ENCODE data around the gene EFL1. TPM values are rescaled to one million over a fixed set of nuclear protein-coding genes. Genes with fewer than 3 reads are reported as not detected.

The EFL1 gene
- total and polyA plus RNA-seq, 10 of the 15 experiments (the other 5 are each of a cell fraction or from before 2014, with no cell fraction given) = 6.2 to 42.3 (median 24.7) TPM

GRCh38 chr15:82117296-82117695, 145.2 kb downstream of the EFL1 start:
- ChIA-PET RAD21 (ENCODE audit: unreplicated experiment) (no interaction called here), CTCF (no interaction called here), POLR2A (no interaction called here), SMC1A (ENCODE audit: uncharacterized antibody, unreplicated experiment) (no interaction called here)
- TF ChIP-seq KDM1A (IDR thresholded peaks at IDR 0.05; ENCODE audit: borderline replicate concordance) (no peak), ZNF384 (IDR thresholded peaks at IDR 0.05; ENCODE audit: borderline replicate concordance, low read depth, low read length) (no peak), TARDBP (IDR thresholded peaks at IDR 0.05; ENCODE audit: borderline replicate concordance) (no peak), ATF7 (IDR thresholded peaks at IDR 0.05; ENCODE audit: low read depth) (no peak), SMARCA5 (IDR thresholded peaks at IDR 0.05) (no peak), WRNIP1 (IDR thresholded peaks at IDR 0.05; ENCODE audit: borderline replicate concordance, low read depth, low read length) (no peak), E2F4 (IDR thresholded peaks at IDR 0.05; ENCODE audit: low read depth, low read length) (no peak), ZNF217 (IDR thresholded peaks at IDR 0.05) (no peak), FOS (IDR thresholded peaks at IDR 0.05; ENCODE audit: borderline replicate concordance, extremely low read depth, insufficient read length) (no peak), CUX1 (IDR thresholded peaks at IDR 0.05; ENCODE audit: insufficient replicate concordance, low read depth, low read length) (no peak), CREM (IDR thresholded peaks at IDR 0.05; ENCODE audit: low read depth) (no peak), STAT1 (conservative IDR thresholded peaks at IDR 0.05) (no peak), MYB (IDR thresholded peaks at IDR 0.05; ENCODE audit: borderline replicate concordance, low read depth, low read length) (no peak), IKZF1 (conservative IDR thresholded peaks at IDR 0.05) (no peak)
- TF ChIP-seq, protein P1, sequence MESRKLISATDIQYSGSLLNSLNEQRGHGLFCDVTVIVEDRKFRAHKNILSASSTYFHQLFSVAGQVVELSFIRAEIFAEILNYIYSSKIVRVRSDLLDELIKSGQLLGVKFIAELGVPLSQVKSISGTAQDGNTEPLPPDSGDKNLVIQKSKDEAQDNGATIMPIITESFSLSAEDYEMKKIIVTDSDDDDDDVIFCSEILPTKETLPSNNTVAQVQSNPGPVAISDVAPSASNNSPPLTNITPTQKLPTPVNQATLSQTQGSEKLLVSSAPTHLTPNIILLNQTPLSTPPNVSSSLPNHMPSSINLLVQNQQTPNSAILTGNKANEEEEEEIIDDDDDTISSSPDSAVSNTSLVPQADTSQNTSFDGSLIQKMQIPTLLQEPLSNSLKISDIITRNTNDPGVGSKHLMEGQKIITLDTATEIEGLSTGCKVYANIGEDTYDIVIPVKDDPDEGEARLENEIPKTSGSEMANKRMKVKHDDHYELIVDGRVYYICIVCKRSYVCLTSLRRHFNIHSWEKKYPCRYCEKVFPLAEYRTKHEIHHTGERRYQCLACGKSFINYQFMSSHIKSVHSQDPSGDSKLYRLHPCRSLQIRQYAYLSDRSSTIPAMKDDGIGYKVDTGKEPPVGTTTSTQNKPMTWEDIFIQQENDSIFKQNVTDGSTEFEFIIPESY (IDR thresholded peaks at IDR 0.05) = no peak
- Histone ChIP-seq H4K20me1 (ENCODE audit: control insufficient read depth, insufficient read depth) (no peaks in the 10 kb centered on the region), H3K9ac (ENCODE audit: control insufficient read depth, insufficient read depth, low read length) (no peak overlapping the region), H3K4me1 (ENCODE audit: control insufficient read depth, insufficient read depth, low read length) (no peaks in the 10 kb centered on the region), H3K27me3 (replicated peaks in 1 of 2; ENCODE audit: control insufficient read depth in 2 of 2, insufficient read depth in 2 of 2, low read length in 1 of 2) (no peaks in the 10 kb centered on the region), H3K79me2 (ENCODE audit: control insufficient read depth, insufficient read depth, low read length) (no peaks in the 10 kb centered on the region), H3K4me2 (ENCODE audit: control insufficient read depth, insufficient read depth) (no peak overlapping the region), H3K4me3 (no peak overlapping the region), H2AFZ (ENCODE audit: control insufficient read depth, low read depth, low read length) (no peak overlapping the region), H3K27ac (ENCODE audit: control insufficient read depth, insufficient read depth) (no peak overlapping the region), H3K9me3 (replicated peaks; ENCODE audit: control insufficient read depth, insufficient read depth, low read length) (no peaks in the 10 kb centered on the region), H3K36me3 (ENCODE audit: control insufficient read depth in 2 of 2, insufficient read depth in 2 of 2, low read length in 1 of 2) (0 out of 4 replicates have a peak, but pooled peaks cover 0 to 2% of the 10 kb centered on the region in 2 experiments)
- no peak for FAIRE-seq
- no peak for ATAC-seq
- no TSS peak for BruUV-seq (replicated peaks)
- in situ Hi-C loops (cut with MboI) = no loop called here
- WGBS (ENCODE audit: insufficient coverage, insufficient replicate concordance, low lambda C conversion rate, missing lambda C conversion rate) = 81% methylated on average over 5 of the region's 6 CpGs
- DNase-seq (ENCODE audit: low read depth, low spot score) = no peak
- intact Hi-C loops (cut with micrococcal nuclease; ENCODE audit: unreplicated experiment) = no loop called here

All from GM12878 (cell line).